Measurements from ENCODE around the gene PIPOX. TPM values are rescaled to one million over a fixed set of nuclear protein-coding genes. Genes with fewer than 3 reads are reported as not detected.

Gene PIPOX
- total RNA-seq, 1 donor from 2014 or later: 2.0 TPM

GRCh38 chr17:29046473-29046839, 3.5 kb downstream of the PIPOX start:
- DNase-seq (ENCODE audit: low read depth, low spot score): no peak

- DNase-seq (ENCODE audit: low read depth, low spot score): no peak
Observed at GRCh38 chr17:29048440-29049368, 5.8 kb downstream of the PIPOX start.

DNA sequence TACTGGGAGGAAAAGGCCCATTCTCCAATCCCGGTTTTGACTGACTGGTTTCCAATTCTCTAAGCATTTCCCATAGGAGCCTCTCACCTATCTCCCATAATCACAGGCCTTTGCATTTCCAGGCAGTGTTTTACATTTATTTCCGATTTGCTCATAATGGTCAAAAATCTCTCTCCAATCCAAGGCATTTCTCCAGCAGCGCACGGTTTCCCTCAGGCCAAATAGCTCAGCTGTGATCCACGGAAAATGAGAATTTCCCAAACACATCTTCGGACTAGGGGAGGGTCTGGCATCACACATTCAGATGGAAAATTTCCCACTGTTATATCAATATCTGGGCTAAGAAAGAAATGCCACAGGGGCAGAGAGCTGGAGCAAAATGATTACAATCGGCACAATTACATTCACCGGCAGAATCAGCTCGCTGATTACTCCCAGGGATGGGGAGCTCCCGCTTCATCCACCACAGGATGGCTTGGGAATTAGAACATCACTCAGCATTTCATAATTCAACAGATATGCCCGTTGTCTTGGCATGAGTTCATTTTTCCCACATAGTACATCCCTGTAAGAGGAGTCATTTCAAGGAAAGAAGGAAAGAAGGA, 6.7 kb downstream of the PIPOX start:
- no peak for DNase-seq (ENCODE audit: low read depth, low spot score)

GRCh38 chr17:29050176-29050575, 7.2 kb downstream of the PIPOX start:
- DNase-seq (ENCODE audit: low read depth, low spot score): no peak

- no peak for DNase-seq (ENCODE audit: low read depth, low spot score)
Observed at GRCh38 chr17:29051194-29051593, 8.3 kb downstream of the PIPOX start.

DNA sequence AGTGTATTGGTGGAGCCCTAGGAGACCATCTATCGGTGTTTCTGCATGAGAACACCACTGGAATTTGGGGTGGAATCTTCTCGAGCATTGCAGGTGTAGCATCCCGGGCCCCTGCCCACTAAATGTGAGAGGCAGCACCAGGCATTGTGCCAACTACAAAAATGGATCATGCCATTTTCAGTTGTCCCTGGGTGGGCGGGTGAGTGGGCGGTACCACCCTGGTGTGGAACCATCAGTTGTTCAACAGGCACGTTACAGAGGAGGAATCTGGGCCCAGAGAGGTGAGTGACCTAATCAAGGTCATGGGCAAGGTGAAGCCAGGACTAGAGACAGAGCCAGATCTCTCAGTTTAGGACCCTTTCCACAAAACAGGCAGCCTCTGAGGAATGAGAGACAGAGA, 8.8 kb downstream of the PIPOX start:
- no peak for DNase-seq (ENCODE audit: low read depth, low spot score)

DNA sequence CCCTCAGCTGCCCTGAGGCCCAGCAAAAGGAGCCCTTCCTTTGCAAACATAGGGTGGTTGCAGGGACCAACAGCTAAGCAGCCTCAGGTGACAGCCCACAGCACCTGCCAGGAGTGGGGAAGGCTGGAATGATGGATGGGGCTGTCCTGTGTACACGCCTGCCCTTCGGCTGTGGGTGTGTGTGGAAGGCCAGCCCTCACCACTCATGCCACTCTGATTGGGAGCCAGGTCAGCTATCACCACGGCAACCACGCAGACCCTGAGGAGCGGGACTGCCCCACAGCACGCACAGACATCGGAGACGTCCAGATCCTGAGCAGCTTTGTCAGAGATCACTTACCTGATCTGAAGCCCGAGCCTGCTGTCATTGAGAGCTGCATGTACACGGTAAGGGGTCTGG, 11.9 kb downstream of the PIPOX start:
- DNase-seq (ENCODE audit: low read depth, low spot score): no peak

DNA sequence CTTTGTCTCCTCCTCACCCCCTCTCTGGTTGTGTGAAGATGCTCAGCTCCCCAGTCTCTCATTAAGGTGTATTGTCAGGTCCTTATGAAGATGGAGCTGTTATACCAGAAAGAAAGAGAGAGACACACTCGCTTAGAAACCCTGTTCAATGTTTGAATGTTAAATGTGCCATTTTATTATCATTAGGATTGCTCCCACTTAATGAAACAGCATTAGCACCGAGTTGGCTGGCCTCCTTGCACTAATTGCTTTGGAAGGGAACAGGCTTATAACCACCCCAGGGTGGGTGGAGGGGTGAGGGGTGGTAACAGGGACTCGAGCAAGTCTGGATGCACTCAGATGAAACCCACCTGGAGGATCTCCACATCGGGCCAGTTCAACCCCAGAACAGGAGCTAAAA, 14.4 kb downstream of the PIPOX start:
- DNase-seq (ENCODE audit: low read depth, low spot score): no peak

DNA sequence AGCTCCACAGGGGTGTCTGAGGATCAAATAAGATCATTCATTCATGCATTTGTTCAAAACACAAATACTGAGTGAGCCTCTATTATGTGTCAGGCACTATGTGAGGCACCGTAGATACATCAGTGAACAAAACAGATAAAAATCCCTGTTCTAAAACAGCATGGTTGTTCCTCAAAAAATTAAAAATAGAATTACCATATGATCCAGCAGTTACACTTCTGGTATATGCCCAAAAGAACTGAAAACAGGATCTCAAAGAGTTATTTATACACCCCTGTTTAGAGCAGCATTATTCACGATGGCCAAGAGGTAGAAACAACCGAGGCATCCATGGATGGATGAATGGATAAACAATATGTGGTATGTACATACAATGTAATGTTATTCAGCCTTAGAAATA, 15.4 kb downstream of the PIPOX start:
- no peak for DNase-seq (ENCODE audit: low read depth, low spot score)

DNA sequence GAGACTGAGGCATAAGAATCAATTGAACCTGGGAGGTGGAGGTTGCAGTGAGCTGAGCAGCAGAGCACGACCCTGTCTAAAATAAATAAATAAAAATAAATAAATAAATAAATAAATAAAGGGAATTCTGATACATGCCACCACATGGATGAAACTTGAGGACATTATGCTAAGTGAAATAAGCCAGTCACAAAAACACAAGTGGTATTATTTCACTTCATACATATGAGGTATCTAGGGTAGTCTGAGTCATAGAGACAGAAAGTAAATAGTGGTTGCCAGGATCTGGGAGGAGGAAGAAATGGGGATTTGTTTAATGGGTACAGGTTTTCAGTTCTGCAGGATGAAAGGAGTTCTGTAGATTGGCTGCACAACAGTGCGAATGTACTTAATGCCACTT, 16.3 kb downstream of the PIPOX start:
- DNase-seq (ENCODE audit: low read depth, low spot score): no peak

- no peak for DNase-seq (ENCODE audit: low read depth, low spot score)
Observed at GRCh38 chr17:29060475-29060874, 17.5 kb downstream of the PIPOX start.

GRCh38 chr17:29061036-29061435, 18.1 kb downstream of the PIPOX start:
- no peak for DNase-seq (ENCODE audit: low read depth, low spot score)

DNA sequence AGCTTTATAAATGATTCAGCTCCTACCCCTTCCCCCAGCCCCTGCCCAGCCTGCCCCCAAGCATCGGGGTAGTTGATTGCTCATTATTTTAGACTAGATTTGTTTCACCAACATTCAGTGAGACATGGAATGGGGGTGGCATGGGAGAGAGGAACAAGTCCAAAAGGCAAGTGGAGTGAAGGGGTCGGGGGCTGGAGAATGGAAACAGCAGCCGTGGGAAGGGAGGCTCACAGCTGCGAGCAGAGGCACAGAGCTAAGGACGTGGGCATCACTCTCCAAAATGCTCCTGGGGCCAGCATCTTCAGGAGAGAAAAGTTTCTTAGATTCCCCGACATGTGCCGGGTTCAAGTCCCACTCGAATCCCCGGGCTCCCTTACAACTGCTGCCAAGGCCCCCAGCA, 19.3 kb downstream of the PIPOX start:
- no peak for DNase-seq (ENCODE audit: low read depth, low spot score)

- no peak for DNase-seq (ENCODE audit: low read depth, low spot score)
Observed at GRCh38 chr17:29063992-29064391, 21.1 kb downstream of the PIPOX start.

DNA sequence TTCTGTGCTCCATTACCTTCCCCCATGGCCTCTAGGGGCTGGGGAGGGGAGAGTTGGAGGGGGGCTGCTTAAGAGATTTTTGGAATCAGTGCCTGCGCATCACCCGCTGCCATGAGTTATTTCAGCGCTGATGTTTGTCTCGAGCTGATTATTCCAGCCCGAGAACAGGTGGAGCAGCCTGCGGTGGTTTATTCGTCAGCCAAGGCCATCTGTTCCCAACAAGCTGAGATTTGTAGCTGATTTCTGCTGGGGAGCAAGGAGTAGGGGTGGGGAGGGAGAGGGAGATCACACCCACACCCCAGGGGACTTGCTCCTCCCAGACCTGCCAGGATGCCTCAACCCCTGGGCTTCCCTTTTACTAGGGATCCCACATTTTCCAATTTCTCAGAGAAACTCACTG, 23.1 kb downstream of the PIPOX start:
- no peak for DNase-seq (ENCODE audit: low read depth, low spot score)

GRCh38 chr17:29066606-29067005, 23.7 kb downstream of the PIPOX start:
- no peak for DNase-seq (ENCODE audit: low read depth, low spot score)

- no peak for DNase-seq (ENCODE audit: low read depth, low spot score)
Observed at GRCh38 chr17:29068818-29069217, 25.9 kb downstream of the PIPOX start.

DNA sequence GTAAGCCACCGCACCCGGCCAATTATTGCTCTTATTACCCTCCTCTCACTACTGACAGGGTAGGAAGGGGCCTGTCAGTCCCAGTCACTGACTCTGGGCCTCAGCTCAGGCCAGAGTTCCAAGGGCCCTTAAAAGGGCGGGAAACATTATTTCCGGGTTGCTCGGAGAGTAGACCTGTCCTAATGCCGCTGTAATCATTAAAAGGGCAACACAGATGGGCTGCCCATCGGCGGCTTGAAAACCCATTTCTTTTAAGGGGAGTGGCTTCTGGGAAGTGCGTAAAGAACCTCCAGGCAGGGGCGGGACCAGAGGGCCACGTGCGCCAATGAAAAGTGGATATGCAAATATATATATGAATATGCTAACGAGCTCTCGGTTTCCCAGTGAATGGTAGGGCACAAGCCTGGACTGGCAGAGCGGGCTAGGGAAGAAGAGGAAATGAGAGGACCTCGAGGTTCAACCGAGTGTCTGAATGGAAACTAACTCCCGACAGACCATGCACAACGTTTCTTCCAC, 26.6 kb downstream of the PIPOX start:
- no peak for DNase-seq (ENCODE audit: low read depth, low spot score)

DNA sequence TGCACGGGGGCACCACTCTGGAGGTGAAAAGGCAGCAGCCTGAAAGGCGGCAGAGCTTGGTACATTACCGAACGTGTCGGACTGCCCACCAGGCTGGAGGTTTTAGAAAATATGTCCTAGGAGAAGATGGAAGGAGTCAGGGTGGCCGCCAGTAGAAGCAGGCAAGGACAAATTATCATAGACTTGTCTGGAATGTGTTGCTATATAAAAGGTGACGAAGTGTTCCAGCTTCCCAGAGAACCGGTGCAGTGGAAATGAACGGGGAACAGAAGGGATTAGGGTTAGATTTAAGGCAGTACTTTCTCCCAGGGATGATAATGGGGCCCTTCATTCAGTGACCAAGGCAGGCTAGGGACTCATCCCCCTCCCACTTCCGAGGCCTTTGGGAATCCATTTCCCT, 27.4 kb downstream of the PIPOX start:
- DNase-seq (ENCODE audit: low read depth, low spot score): no peak

DNA sequence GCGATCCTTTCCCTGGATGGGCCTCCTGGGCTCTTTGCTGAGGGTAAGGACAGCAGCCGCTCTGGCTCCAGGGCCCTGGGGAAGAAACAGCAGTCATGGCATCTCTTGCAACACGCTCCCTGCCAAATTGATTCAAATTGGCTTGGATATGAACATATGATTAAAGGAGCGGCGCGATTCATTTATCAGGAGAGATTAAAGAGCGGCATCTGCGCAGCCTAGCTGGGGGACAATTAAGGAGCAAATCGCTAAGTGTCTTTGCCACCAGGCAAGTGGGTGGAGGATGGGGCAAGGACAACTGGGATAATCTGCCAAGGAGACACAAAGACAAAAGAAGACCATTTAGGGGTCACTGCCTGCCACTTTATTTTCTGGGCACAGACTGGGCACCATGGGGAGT, 27.8 kb downstream of the PIPOX start:
- DNase-seq (ENCODE audit: low read depth, low spot score): no peak

GRCh38 chr17:29071303-29071702, 28.4 kb downstream of the PIPOX start:
- DNase-seq (ENCODE audit: low read depth, low spot score): no peak

- no peak for DNase-seq (ENCODE audit: low read depth, low spot score)
Observed at GRCh38 chr17:29073045-29073444, 30.1 kb downstream of the PIPOX start.

DNA sequence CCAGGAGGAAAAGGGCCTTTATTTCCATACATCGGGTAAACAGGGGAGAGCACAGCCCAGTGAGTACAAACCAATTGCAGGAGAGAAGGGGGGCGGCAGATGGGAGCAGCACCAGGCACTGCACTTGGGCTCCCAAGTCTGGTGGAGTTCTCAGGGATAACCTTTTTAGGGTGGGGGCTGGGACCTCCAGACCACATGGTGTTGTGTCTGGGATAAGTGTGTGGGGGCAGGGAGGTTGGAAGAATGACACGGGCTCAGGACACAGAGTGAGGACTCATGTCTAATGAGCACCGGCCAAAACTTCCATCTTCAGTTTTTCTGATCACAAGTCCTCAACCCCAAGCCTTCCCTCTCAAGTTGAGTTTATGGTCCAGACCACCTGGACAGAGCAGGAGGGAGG, 30.6 kb downstream of the PIPOX start:
- DNase-seq (ENCODE audit: low read depth, low spot score): no peak

All from pulmonary artery endothelial cell (primary cell).